Retinal pigment epithelial cell (primary cell): ENCODE measurements around the gene CGREF1.

Experiments
- DNase-seq: peaks from one replicate; pipeline ENCODE4 v3.0.0-alpha.2; 2010; ENCODE audit warnings: low read depth
- H3K4me3 ChIP-seq: 2 replicates; pipeline ENCODE4 v1.5.1; 2011; ENCODE audit warnings: mild to moderate bottlenecking, low read length, control low read depth, moderate library complexity
- TF ChIP-seq, protein P1 (sequence below): conservative IDR thresholded peaks from 2 replicates; pipeline ENCODE4 v1.5.1; 2011; ENCODE audit warnings: low read depth, low read length, control low read depth, inconsistent platforms

CGREF1 gene

DNA sequence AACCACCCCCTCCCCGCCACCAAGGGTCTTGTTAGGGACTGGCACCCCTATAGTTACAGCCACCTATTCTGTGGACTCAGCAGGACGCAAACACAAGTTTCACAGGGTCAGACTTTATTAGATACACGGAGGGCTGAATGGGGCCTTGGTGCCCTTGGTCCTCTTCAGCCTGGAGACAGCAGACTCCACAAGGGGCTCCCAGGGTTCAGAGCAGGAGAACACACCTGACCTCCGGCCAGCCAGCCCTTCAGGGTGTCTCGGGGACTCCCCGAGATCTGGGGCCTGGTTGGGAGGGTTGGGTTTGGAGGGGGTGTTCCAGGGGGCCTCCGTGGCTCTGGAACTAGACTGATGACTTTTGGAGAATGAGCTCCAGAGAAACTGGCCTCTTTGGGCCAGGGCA is 17.8 kb upstream of the CGREF1 start:
- DNase-seq, result no peak
- H3K4me3 ChIP-seq, result no peak overlapping the region
- TF ChIP-seq, protein P1, sequence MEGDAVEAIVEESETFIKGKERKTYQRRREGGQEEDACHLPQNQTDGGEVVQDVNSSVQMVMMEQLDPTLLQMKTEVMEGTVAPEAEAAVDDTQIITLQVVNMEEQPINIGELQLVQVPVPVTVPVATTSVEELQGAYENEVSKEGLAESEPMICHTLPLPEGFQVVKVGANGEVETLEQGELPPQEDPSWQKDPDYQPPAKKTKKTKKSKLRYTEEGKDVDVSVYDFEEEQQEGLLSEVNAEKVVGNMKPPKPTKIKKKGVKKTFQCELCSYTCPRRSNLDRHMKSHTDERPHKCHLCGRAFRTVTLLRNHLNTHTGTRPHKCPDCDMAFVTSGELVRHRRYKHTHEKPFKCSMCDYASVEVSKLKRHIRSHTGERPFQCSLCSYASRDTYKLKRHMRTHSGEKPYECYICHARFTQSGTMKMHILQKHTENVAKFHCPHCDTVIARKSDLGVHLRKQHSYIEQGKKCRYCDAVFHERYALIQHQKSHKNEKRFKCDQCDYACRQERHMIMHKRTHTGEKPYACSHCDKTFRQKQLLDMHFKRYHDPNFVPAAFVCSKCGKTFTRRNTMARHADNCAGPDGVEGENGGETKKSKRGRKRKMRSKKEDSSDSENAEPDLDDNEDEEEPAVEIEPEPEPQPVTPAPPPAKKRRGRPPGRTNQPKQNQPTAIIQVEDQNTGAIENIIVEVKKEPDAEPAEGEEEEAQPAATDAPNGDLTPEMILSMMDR, result no peak

DNA sequence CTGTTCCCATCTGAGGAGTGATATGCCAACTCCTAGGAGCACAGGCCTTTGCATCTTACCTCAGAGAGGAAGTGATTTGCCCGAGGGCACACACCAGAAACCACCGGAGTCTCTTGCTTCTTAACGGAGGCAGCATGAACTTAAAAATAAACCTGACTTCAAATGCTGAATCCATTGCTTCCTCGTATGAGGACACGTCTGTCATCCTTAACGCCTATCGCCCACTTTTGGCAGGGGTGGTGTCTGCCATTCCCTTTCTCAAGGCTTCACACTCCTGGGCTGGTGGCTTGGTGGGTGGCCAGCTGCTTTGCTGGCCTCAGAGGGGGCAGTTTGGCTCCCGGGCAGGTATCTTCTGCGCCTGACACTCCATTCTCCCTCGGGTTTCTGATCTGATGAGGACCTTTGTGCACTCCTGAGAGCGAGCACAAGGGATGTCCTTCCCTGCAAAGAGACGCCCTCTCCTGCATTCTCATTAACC is 16.6 kb upstream of the CGREF1 start:
- TF ChIP-seq, protein P1, result no peak
- no peak overlapping the region for H3K4me3 ChIP-seq
- DNase-seq, result no peak

DNA sequence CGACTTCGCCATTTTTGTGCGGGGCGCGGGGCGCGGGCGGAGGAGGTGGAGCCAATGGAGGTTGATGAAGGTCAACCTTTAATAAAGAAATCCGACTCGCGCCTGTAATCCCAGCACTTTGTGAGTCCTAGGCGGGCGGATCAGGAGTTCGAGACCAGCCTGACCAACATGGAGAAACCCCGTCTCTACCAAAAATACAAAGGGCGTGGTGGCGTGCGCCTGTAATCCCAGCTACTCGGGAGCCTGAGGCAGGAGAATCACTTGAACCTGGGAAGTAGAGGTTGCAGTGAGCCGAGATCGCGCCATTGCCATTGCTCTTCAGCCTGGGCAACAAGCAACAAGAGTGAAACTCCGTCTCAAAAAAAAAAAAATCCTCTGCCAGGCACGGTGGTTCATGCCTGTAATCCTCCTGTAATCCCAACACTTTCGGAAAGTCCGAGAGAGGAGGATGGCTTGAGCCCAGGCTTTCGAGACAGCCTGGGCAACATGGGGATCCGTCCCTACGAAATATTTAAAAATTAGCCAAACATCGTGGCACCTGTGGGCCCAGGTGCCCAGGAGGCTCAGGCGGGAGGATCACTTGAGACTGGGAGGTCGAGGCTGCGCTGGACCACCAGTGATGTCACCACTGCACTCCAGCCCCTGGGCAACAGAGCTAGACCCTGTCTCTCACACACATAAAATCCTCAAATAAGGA is 16.0 kb upstream of the CGREF1 start:
- no peak for DNase-seq
- TF ChIP-seq, protein P1, result no peak
- peak overlapping the region; percentile 9 for H3K4me3 ChIP-seq

DNA sequence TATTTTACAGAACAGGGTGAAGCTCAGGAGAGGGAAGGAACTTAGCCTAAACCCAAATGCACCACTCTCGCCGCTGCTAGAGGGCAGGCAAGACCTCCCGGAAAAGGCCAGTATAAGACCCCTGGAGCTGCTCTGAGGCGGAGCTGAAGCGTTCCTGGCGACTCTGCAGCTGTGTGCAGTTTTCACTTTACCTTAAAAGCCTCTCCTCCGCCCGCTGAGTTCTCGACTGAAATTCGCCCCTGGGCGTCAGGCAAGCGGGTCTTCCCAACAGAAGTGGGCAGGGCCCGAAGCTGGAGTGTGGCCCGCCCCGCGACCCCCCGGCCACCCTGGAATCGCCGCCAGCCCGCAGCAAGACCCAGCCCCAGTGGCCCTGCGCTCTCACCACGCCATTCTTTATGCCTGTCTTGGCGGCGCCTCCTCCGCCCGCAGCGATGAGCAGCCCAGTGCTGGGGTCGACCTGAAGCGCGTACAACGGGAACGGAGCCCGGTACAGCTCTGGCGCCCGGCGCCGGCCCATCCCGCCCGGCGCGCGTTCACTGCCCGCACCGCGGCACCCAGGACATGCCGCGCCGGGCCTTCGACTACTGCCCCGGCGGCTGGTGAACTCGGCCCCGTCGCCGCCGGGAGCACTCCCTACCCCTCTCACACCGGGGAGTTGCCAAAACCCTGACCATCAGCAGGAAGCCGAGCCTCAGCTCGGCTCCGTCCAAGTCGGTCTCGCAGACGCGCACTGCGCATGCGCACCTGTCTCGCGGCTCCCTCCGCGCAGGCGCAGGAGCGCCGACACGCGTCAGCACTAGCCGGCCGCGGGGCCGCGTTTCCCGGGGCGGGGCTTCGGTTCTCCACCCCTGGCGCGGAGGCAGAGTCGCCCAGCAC is 15.2 kb upstream of the CGREF1 start, which contains the start of gene PREB:
Gene PREB (minus strand): TSS at position 732 of the 876 bp plus-strand sequence. CDS start 215 bp downstream, at position 517.
- peak within 1 kb of the TSS; percentile 87 for H3K4me3 ChIP-seq
- TF ChIP-seq, protein P1, result peak; percentile 51
- peak; percentile 69 for DNase-seq

DNA sequence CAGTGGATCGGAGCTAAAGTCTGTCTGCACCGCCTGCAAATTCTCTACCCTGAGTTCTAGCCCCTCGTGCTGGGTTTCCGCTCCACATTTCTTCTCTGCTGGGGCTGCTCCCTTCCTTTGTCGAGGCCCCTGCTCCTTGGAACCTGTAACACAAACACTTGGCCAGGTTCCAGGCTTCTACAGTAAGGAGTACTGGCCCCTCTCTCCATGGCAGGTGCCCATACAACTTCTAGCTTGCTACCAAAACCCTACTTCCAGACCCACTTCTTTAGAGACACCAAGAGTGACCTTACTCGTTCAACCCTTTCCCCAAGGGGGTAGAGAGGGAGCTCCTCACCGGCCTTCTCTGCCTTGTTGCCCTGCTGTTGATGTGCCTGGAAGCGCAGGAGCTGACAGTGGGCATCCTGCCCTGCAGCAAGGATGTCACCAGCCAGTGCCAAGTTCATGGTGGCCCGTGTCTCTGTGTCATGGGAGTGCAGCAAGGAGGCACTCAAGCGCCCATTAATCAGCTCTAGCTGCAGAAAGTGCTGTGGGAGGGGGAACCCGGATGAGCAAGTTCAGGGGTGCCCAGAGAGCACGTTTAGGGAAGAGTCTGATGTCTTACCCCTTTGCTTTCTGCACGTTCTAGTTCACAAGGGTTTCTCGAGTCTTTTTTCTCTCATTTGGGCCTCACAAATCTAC is 14.4 kb upstream of the CGREF1 start:
- DNase-seq, result no peak
- TF ChIP-seq, protein P1, result no peak
- peak overlapping the region; percentile 87 for H3K4me3 ChIP-seq

DNA sequence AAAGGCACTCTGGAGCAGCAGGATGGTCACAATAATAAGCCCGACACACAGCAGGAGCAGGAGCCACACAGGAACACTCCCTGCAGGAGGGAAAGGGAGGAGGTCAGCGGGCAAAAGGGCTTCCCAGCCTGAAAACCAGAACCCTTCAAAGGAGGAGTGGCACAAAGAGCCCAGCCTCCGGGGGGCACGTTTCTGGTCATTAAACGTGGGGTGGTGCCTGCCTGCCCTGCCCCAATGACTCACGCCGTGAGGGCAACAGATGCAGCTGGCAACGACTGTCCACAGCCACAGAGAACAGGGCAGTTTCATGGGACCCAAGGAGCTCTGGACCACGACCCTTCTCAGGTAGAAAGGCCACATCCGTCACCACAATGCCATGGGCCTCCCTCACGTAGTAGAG is 12.5 kb upstream of the CGREF1 start:
- no peak overlapping the region for H3K4me3 ChIP-seq
- DNase-seq, result no peak
- TF ChIP-seq, protein P1, result no peak
